ENCODE measurements around the gene SNAI3. TPM values are rescaled to one million over a fixed set of nuclear protein-coding genes. Genes with fewer than 3 reads are reported as not detected.
A peak's percentile ranks its signal among the peaks of the same experiment; 100 is the strongest.

Gene SNAI3
- total RNA-seq, 1 donor from 2014 or later, result 0.29 TPM

- Mint-ChIP-seq H3K27ac (no peak overlapping the region), H3K4me3 (no peak overlapping the region), H3K4me1 (peaks cover 3% of the 10 kb centered on the region), H3K9me3 (no peaks in the 10 kb centered on the region), H3K36me3 (no peaks in the 10 kb centered on the region), H3K27me3 (ENCODE audit: low read depth) (peaks cover 50% of the 10 kb centered on the region)
- TF ChIP-seq CTCF (IDR thresholded peaks at IDR 0.05; ENCODE audit: unreplicated experiment), result no peak
- no peak for DNase-seq (ENCODE audit: low spot score in 2 of 2, unreplicated experiment in 2 of 2)
These were observed 46.9 kb downstream of the SNAI3 start for GRCh38 chr16:88639231-88640038.

GRCh38 chr16:88638323-88639230, 47.7 kb downstream of the SNAI3 start, which contains the start of gene IL17C:
Gene IL17C (plus strand): TSS chr16:88638572. CDS start chr16:88638642, 70 bp downstream.
- H3K4me3 Mint-ChIP-seq, result no peak within 1 kb of the TSS
- no peak within 1 kb of the TSS for H3K27ac Mint-ChIP-seq
- no peak for DNase-seq (ENCODE audit: low spot score in 2 of 2, unreplicated experiment in 2 of 2)
- TF ChIP-seq CTCF (IDR thresholded peaks at IDR 0.05; ENCODE audit: unreplicated experiment), result no peak
- no peaks in the 10 kb centered on the region for H3K9me3 Mint-ChIP-seq
- H3K27me3 Mint-ChIP-seq (ENCODE audit: low read depth), result peaks cover 52% of the 10 kb centered on the region
- H3K36me3 Mint-ChIP-seq, result no peaks in the 10 kb centered on the region
- H3K4me1 Mint-ChIP-seq, result peaks cover 3% of the 10 kb centered on the region

GRCh38 chr16:88636488-88637265, 49.6 kb downstream of the SNAI3 start:
- no peak for DNase-seq (ENCODE audit: low spot score in 2 of 2, unreplicated experiment in 2 of 2)
- Mint-ChIP-seq H3K9me3 (no peaks in the 10 kb centered on the region), H3K27me3 (ENCODE audit: low read depth) (peaks cover 54% of the 10 kb centered on the region), H3K4me3 (no peak overlapping the region), H3K27ac (no peak overlapping the region), H3K36me3 (peaks cover 3% of the 10 kb centered on the region), H3K4me1 (peaks cover 3% of the 10 kb centered on the region)
- no peak for TF ChIP-seq CTCF (IDR thresholded peaks at IDR 0.05; ENCODE audit: unreplicated experiment)

GRCh38 chr16:88635671-88636319, 50.5 kb downstream of the SNAI3 start:
- Mint-ChIP-seq H3K36me3 (peaks cover 3% of the 10 kb centered on the region), H3K27ac (no peak overlapping the region), H3K9me3 (no peaks in the 10 kb centered on the region), H3K4me3 (peak overlapping the region; percentile 34), H3K4me1 (peaks cover 3% of the 10 kb centered on the region), H3K27me3 (ENCODE audit: low read depth) (peaks cover 54% of the 10 kb centered on the region)
- no peak for DNase-seq (ENCODE audit: low spot score in 2 of 2, unreplicated experiment in 2 of 2)
- no peak for TF ChIP-seq CTCF (IDR thresholded peaks at IDR 0.05; ENCODE audit: unreplicated experiment)

All from mesothelial cell of epicardium (in vitro differentiated cells).